H9 (cell line): ENCODE measurements around the gene PALM3. TPM values are rescaled to one million over a fixed set of nuclear protein-coding genes. Genes with fewer than 3 reads are reported as not detected.

Experiments used
- DNase-seq: peaks from one replicate; pipeline ENCODE4 v3.0.0-alpha.2; 2017
- H2AFZ ChIP-seq: one replicate; pipeline ENCODE4 v1.6.1; 2013; ENCODE audit warnings: mild to moderate bottlenecking, low read length, control low read depth, moderate library complexity
- H2AK5ac ChIP-seq: 2 replicates; pipeline ENCODE4 v1.6.1; 2013; ENCODE audit warnings: low read length, control low read depth, mixed read lengths; ENCODE audit not compliant: insufficient read length
- H2BK120ac ChIP-seq: one replicate; pipeline ENCODE4 v1.6.1; 2013; ENCODE audit warnings: low read depth, mild to moderate bottlenecking, low read length, control low read depth, inconsistent platforms; ENCODE audit not compliant: poor library complexity, severe bottlenecking
- H2BK12ac ChIP-seq: 2 replicates; pipeline ENCODE4 v1.6.1; 2013; ENCODE audit warnings: low read length, control low read depth, mixed read lengths, low read depth; ENCODE audit not compliant: insufficient read length
- H2BK15ac ChIP-seq: 2 replicates; pipeline ENCODE4 v1.6.1; 2013; ENCODE audit warnings: low read depth, low read length, control low read depth
- H2BK20ac ChIP-seq: one replicate; pipeline ENCODE4 v1.6.1; 2013; ENCODE audit warnings: low read depth, mild to moderate bottlenecking, low read length, control low read depth, inconsistent platforms; ENCODE audit not compliant: poor library complexity, severe bottlenecking
- H2BK5ac ChIP-seq: 2 replicates; pipeline ENCODE4 v1.6.1; 2013; ENCODE audit warnings: low read length, control low read depth, mixed read lengths; ENCODE audit not compliant: insufficient read length
- H3K14ac ChIP-seq: 2 replicates; pipeline ENCODE4 v1.6.1; 2013; ENCODE audit warnings: low read length, control low read depth; ENCODE audit not compliant: insufficient read depth
- H3K18ac ChIP-seq: 2 replicates; pipeline ENCODE4 v1.6.1; 2013; ENCODE audit warnings: low read depth, mild to moderate bottlenecking, mixed read lengths, low read length, control low read depth; ENCODE audit not compliant: insufficient read length
- H3K23ac ChIP-seq: 2 replicates; pipeline ENCODE4 v1.6.1; 2013; ENCODE audit warnings: low read length, control low read depth, mixed read lengths, low read depth; ENCODE audit not compliant: insufficient read length
- H3K23me2 ChIP-seq: 2 replicates; pipeline ENCODE4 v1.6.1; 2013; ENCODE audit warnings: low read depth, mild to moderate bottlenecking, mixed read lengths, low read length, control low read depth; ENCODE audit not compliant: insufficient read length, poor library complexity, severe bottlenecking
- H3K27ac ChIP-seq: 2 replicates; pipeline ENCODE4 v1.5.1; 2013; ENCODE audit warnings: low read length, control low read depth, mixed read lengths, low read depth; ENCODE audit not compliant: insufficient read length
- H3K27me3 ChIP-seq: 2 replicates; pipeline ENCODE4 v1.6.1; 2013; ENCODE audit warnings: low read length, control low read depth, inconsistent platforms; ENCODE audit not compliant: insufficient read depth
- H3K4ac ChIP-seq: 2 replicates; pipeline ENCODE4 v1.6.1; 2013; ENCODE audit warnings: low read depth, mild to moderate bottlenecking, control low read depth, inconsistent platforms, low read length, moderate library complexity
- H3K4me1 ChIP-seq: 2 replicates; pipeline ENCODE4 v1.6.1; 2013; ENCODE audit warnings: low read length, control low read depth, inconsistent platforms; ENCODE audit not compliant: insufficient read depth
- H3K4me2 ChIP-seq: 2 replicates; pipeline ENCODE4 v1.6.1; 2013; ENCODE audit warnings: low read length, control low read depth, mixed read lengths; ENCODE audit not compliant: insufficient read length, insufficient read depth
- H3K56ac ChIP-seq: 2 replicates; pipeline ENCODE4 v1.6.1; 2013; ENCODE audit warnings: low read depth, mild to moderate bottlenecking, mixed read lengths, low read length, control low read depth; ENCODE audit not compliant: insufficient read length
- H3K79me1 ChIP-seq: 2 replicates; pipeline ENCODE4 v1.6.1; 2013; ENCODE audit warnings: low read depth, mild to moderate bottlenecking, moderate library complexity, low read length, control low read depth, inconsistent platforms; ENCODE audit not compliant: insufficient read depth, poor library complexity, severe bottlenecking
- H3K79me2 ChIP-seq: 2 replicates; pipeline ENCODE4 v1.6.1; 2013; ENCODE audit warnings: low read length, control low read depth, inconsistent platforms; ENCODE audit not compliant: insufficient read depth
- H3K9ac ChIP-seq: 2 replicates; pipeline ENCODE4 v1.6.1; 2013; ENCODE audit warnings: low read length, control low read depth, mixed read lengths; ENCODE audit not compliant: insufficient read length; ENCODE audit errors: extremely low read depth
- H3K9me3 ChIP-seq: one replicate; pipeline ENCODE4 v1.6.1; 2013; ENCODE audit warnings: low read depth, low read length, inconsistent platforms; ENCODE audit not compliant: control insufficient read depth
- H3T11ph ChIP-seq: one replicate; pipeline ENCODE4 v1.6.1; 2013; ENCODE audit warnings: mild to moderate bottlenecking, low read length, control low read depth, inconsistent platforms
- H4K20me1 ChIP-seq: one replicate; pipeline ENCODE4 v1.6.1; 2013; ENCODE audit not compliant: control insufficient read depth, insufficient read length, insufficient read depth
- H4K5ac ChIP-seq: 2 replicates; pipeline ENCODE4 v1.6.1; 2013; ENCODE audit warnings: low read depth, mild to moderate bottlenecking, mixed read lengths, low read length, control low read depth; ENCODE audit not compliant: insufficient read length
- H4K8ac ChIP-seq: replicated peaks from 2 replicates; pipeline ENCODE4 v1.6.1; 2013; ENCODE audit warnings: low read length, control low read depth, mixed read lengths, low read depth; ENCODE audit not compliant: insufficient read length
- H4K91ac ChIP-seq: 2 replicates; pipeline ENCODE4 v1.6.1; 2013; ENCODE audit warnings: low read depth, mild to moderate bottlenecking, moderate library complexity, mixed read lengths, low read length, control low read depth; ENCODE audit not compliant: insufficient read length
- H3K27ac Mint-ChIP-seq, 3 experiments: 2 replicates in 2 of 3; 3 replicates in 1 of 3; pipeline ENCODE4 v1.8.0; 2020 to 2021; ENCODE audit warnings: mixed read lengths in 3 of 3, mild to moderate bottlenecking in 1 of 3, moderate library complexity in 1 of 3
- H3K27me3 Mint-ChIP-seq: 2 replicates; pipeline ENCODE4 v1.8.0; 2021; ENCODE audit warnings: low read depth, mild to moderate bottlenecking, moderate library complexity, mixed read lengths
- H3K36me3 Mint-ChIP-seq, 3 experiments: 2 replicates in 2 of 3; 3 replicates in 1 of 3; pipeline ENCODE4 v1.8.0; 2020 to 2021; ENCODE audit warnings: low read depth in 3 of 3, mixed read lengths in 3 of 3; ENCODE audit not compliant: insufficient read depth in 1 of 3
- H3K4me1 Mint-ChIP-seq, 2 experiments: 2 replicates each; pipeline ENCODE4 v1.8.0; 2020; ENCODE audit warnings: mixed read lengths in 2 of 2
- H3K4me3 Mint-ChIP-seq, 2 experiments: 2 replicates in 1 of 2; 3 replicates in 1 of 2; pipeline ENCODE4 v1.8.0; 2020 to 2021; ENCODE audit warnings: mild to moderate bottlenecking in 2 of 2, mixed read lengths in 2 of 2, moderate library complexity in 1 of 2
- H3K9me3 Mint-ChIP-seq, 2 experiments: 2 replicates in 1 of 2; 3 replicates in 1 of 2; pipeline ENCODE4 v1.8.0; 2020; ENCODE audit warnings: mild to moderate bottlenecking in 2 of 2, mixed read lengths in 2 of 2, moderate library complexity in 1 of 2
- WGBS: extraction: QIAGEN DNeasy Blood & Tissue Kit; methylation state at CpG from one replicate; pipeline ENCODE4 v1.1.7; 2013; ENCODE audit warnings: missing lambda C conversion rate, low lambda C conversion rate, mixed read lengths; ENCODE audit not compliant: insufficient read length; ENCODE audit errors: extremely low coverage; 5-methylcytosine and 5-hydroxymethylcytosine counted together
- total RNA-seq: library from RNA; stranded (reverse); gene quantifications from 2 replicates; pipeline ENCODE4 v1.2.1, GENCODE V29; 2021
- TF ChIP-seq, protein P1 (sequence below): fragments of 200-600 bp; sonication (generic); conservative IDR thresholded peaks from 3 replicates; pipeline ENCODE4 v1.8.0; 2021; ENCODE audit warnings: antibody characterized with exemption, mild to moderate bottlenecking

PALM3 gene
- total RNA-seq, 1 experiment from 2014 or later, result 11.5 TPM

- H3K27ac Mint-ChIP-seq, result no peak within 1 kb of the TSS; a peak in 1 of 7 replicates
- H3K4me3 Mint-ChIP-seq, result peak within 1 kb of the TSS; percentile 73 to 86
- H3K18ac ChIP-seq, result no peak within 1 kb of the TSS
- no peak for DNase-seq
- H4K8ac ChIP-seq, result no peak within 1 kb of the TSS
- H2AK5ac ChIP-seq, result no peak within 1 kb of the TSS
- H3K27ac ChIP-seq, result no peak within 1 kb of the TSS
- H3K23ac ChIP-seq, result no peak within 1 kb of the TSS
- H3K9me3 ChIP-seq, result no peaks in the 10 kb centered on the region
- H4K5ac ChIP-seq, result no peak within 1 kb of the TSS
- peaks cover 14% of the 10 kb centered on the region; the same call in 1 of the 2 replicates for H3K27me3 ChIP-seq
- no peak within 1 kb of the TSS for H3K9ac ChIP-seq
- no peak within 1 kb of the TSS for H2BK120ac ChIP-seq
- H3K14ac ChIP-seq, result no peak within 1 kb of the TSS; the same call in 1 of the 2 replicates
- no peaks in the 10 kb centered on the region; a peak in 1 of 5 replicates for H3K9me3 Mint-ChIP-seq
- no peaks in the 10 kb centered on the region for H4K20me1 ChIP-seq
- no peak within 1 kb of the TSS for H3T11ph ChIP-seq
- H2BK20ac ChIP-seq, result no peak within 1 kb of the TSS
- no peak within 1 kb of the TSS for H3K56ac ChIP-seq
- no peak within 1 kb of the TSS for H4K91ac ChIP-seq
- H3K27me3 Mint-ChIP-seq, result peaks cover 68% of the 10 kb centered on the region
- H2AFZ ChIP-seq, result no peak within 1 kb of the TSS
- H3K4me1 ChIP-seq, result no peaks in the 10 kb centered on the region
- H2BK5ac ChIP-seq, result no peak within 1 kb of the TSS
- no peak within 1 kb of the TSS for H2BK15ac ChIP-seq
- WGBS, result no CpG with 5 or more reads among the region's 51 CpGs
- H3K79me2 ChIP-seq, result no peaks in the 10 kb centered on the region
- peak within 1 kb of the TSS; percentile 70 for H3K4me2 ChIP-seq
- H3K36me3 Mint-ChIP-seq, result no peaks in the 10 kb centered on the region
- H3K23me2 ChIP-seq, result peaks cover 21% of the 10 kb centered on the region
- H2BK12ac ChIP-seq, result no peak within 1 kb of the TSS
- TF ChIP-seq, protein P1, sequence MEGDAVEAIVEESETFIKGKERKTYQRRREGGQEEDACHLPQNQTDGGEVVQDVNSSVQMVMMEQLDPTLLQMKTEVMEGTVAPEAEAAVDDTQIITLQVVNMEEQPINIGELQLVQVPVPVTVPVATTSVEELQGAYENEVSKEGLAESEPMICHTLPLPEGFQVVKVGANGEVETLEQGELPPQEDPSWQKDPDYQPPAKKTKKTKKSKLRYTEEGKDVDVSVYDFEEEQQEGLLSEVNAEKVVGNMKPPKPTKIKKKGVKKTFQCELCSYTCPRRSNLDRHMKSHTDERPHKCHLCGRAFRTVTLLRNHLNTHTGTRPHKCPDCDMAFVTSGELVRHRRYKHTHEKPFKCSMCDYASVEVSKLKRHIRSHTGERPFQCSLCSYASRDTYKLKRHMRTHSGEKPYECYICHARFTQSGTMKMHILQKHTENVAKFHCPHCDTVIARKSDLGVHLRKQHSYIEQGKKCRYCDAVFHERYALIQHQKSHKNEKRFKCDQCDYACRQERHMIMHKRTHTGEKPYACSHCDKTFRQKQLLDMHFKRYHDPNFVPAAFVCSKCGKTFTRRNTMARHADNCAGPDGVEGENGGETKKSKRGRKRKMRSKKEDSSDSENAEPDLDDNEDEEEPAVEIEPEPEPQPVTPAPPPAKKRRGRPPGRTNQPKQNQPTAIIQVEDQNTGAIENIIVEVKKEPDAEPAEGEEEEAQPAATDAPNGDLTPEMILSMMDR, result no peak
- no peaks in the 10 kb centered on the region for H3K79me1 ChIP-seq
- peaks cover 7 to 12% of the 10 kb centered on the region in 2 experiments; a peak in 3 of 4 replicates for H3K4me1 Mint-ChIP-seq
- H3K4ac ChIP-seq, result no peak within 1 kb of the TSS
Observed at GRCh38 chr19:14072535-14073260, 10.8 kb upstream of the PALM3 start, which contains the start of gene MISP3. MISP3 (plus strand) TSS chr19:14072786; CDS start chr19:14073310, 524 bp downstream.
